Karpas-422 (cell line): ENCODE results near the gene SH3PXD2B. TPM values are rescaled to one million over a fixed set of nuclear protein-coding genes. Genes with fewer than 3 reads are reported as not detected.
"Not testable (repeated sequence)": the region's sequence is repeated elsewhere in the genome, so short reads cannot be mapped to it uniquely, and the experiment has no call there.

Experiments
- DNase-seq: peaks from one replicate; pipeline ENCODE4 v3.0.0-alpha.2; 2015
- H2AFZ ChIP-seq: fragments of 200-600 bp; sonication (generic); 2 replicates; pipeline ENCODE4 v1.6.1; 2014; ENCODE audit warnings: antibody characterized with exemption, low read length, mixed read lengths
- H3K27ac ChIP-seq: fragments of 200-600 bp; sonication (generic); 2 replicates; pipeline ENCODE4 v1.5.1; 2014; ENCODE audit warnings: mild to moderate bottlenecking, low read length, moderate library complexity
- H3K27me3 ChIP-seq: fragments of 200-600 bp; sonication (generic); 2 replicates; pipeline ENCODE4 v1.6.1; 2014; ENCODE audit warnings: low read length, mixed read lengths
- H3K36me3 ChIP-seq: fragments of 200-600 bp; sonication (generic); 2 replicates; pipeline ENCODE4 v1.6.1; 2014; ENCODE audit warnings: low read length, mixed read lengths; ENCODE audit not compliant: insufficient read depth
- H3K4me1 ChIP-seq: fragments of 200-600 bp; sonication (generic); 2 replicates; pipeline ENCODE4 v1.6.1; 2014; ENCODE audit warnings: mild to moderate bottlenecking, low read length, mixed read lengths
- H3K4me2 ChIP-seq: fragments of 200-600 bp; sonication (generic); 2 replicates; pipeline ENCODE4 v1.6.1; 2014; ENCODE audit warnings: low read length, low read depth, mild to moderate bottlenecking; ENCODE audit not compliant: poor library complexity, severe bottlenecking
- H3K4me3 ChIP-seq: fragments of 200-600 bp; sonication (generic); 2 replicates; pipeline ENCODE4 v1.5.1; 2014; ENCODE audit warnings: mild to moderate bottlenecking, antibody characterized with exemption, low read length, mixed read lengths
- H3K79me2 ChIP-seq: fragments of 200-600 bp; sonication (generic); 2 replicates; pipeline ENCODE4 v1.6.1; 2014; ENCODE audit warnings: mild to moderate bottlenecking, low read length, mixed read lengths
- H3K9ac ChIP-seq: fragments of 200-600 bp; sonication (generic); 2 replicates; pipeline ENCODE4 v1.6.0; 2014; ENCODE audit warnings: low read length
- H3K9me2 ChIP-seq: fragments of 200-600 bp; sonication (generic), shearing (Covaris generic); replicated peaks from 2 replicates; pipeline ENCODE4 v1.6.0; 2014; ENCODE audit warnings: mild to moderate bottlenecking, low read length, moderate library complexity; ENCODE audit not compliant: insufficient read depth
- H3K9me3 ChIP-seq: fragments of 300-700, 200-600 bp; sonication (generic); 2 replicates; pipeline ENCODE4 v1.6.1; 2014; ENCODE audit warnings: low read length, mixed read lengths
- H4K20me1 ChIP-seq: fragments of 200-600 bp; sonication (generic); 2 replicates; pipeline ENCODE4 v1.6.1; 2014; ENCODE audit warnings: mild to moderate bottlenecking, antibody characterized with exemption, low read length, low read depth; ENCODE audit not compliant: insufficient read depth
- total RNA-seq: library from RNA; depleted of rRNA; stranded (reverse); fragments of >200 nt; shearing (Covaris generic); gene quantifications from 2 replicates; pipeline ENCODE4 v1.2.3, GENCODE V29; 2014; ENCODE audit warnings: low replicate concordance

SH3PXD2B gene
- total RNA-seq, 1 experiment from 2014 or later: 0.15 TPM

GRCh38 chr5:172411484-172412072 is 42.7 kb downstream of the SH3PXD2B start:
- Histone ChIP-seq H3K9me2 (no peaks in the 10 kb centered on the region), H3K4me3 (no peak overlapping the region), H3K4me1 (no peaks in the 10 kb centered on the region), H3K27ac (no peak overlapping the region), H3K27me3 (no peaks in the 10 kb centered on the region), H3K4me2 (no peak overlapping the region), H3K9me3 (no peaks in the 10 kb centered on the region), H3K9ac (no peak overlapping the region), H4K20me1 (no peaks in the 10 kb centered on the region), H3K36me3 (no peaks in the 10 kb centered on the region), H3K79me2 (no peaks in the 10 kb centered on the region), H2AFZ (no peak overlapping the region)
- no peak for DNase-seq

GRCh38 chr5:172410662-172411483 is 43.5 kb downstream of the SH3PXD2B start:
- no peak overlapping the region for H3K4me3 ChIP-seq
- no peak for DNase-seq
- no peak overlapping the region for H3K9ac ChIP-seq
- H3K36me3 ChIP-seq: no peaks in the 10 kb centered on the region
- H3K9me2 ChIP-seq: no peaks in the 10 kb centered on the region
- H3K9me3 ChIP-seq: no peaks in the 10 kb centered on the region
- no peaks in the 10 kb centered on the region for H3K4me1 ChIP-seq
- H2AFZ ChIP-seq: no peak overlapping the region
- H4K20me1 ChIP-seq: no peaks in the 10 kb centered on the region
- H3K79me2 ChIP-seq: no peaks in the 10 kb centered on the region
- H3K27ac ChIP-seq: no peak overlapping the region
- no peaks in the 10 kb centered on the region for H3K27me3 ChIP-seq
- no peak overlapping the region for H3K4me2 ChIP-seq

- H3K4me3 ChIP-seq: no peak overlapping the region
- H3K4me1 ChIP-seq: no peaks in the 10 kb centered on the region
- H2AFZ ChIP-seq: no peak overlapping the region
- H3K9me2 ChIP-seq: no peaks in the 10 kb centered on the region
- no peaks in the 10 kb centered on the region for H4K20me1 ChIP-seq
- H3K36me3 ChIP-seq: no peaks in the 10 kb centered on the region
- no peak for DNase-seq
- no peak overlapping the region for H3K4me2 ChIP-seq
- no peak overlapping the region for H3K9ac ChIP-seq
- no peaks in the 10 kb centered on the region for H3K79me2 ChIP-seq
- no peak overlapping the region for H3K27ac ChIP-seq
- no peaks in the 10 kb centered on the region for H3K27me3 ChIP-seq
- H3K9me3 ChIP-seq: no peaks in the 10 kb centered on the region
These were observed 44.2 kb downstream of the SH3PXD2B start for GRCh38 chr5:172410160-172410559.

- not testable (repeated sequence) for DNase-seq, H3K36me3 ChIP-seq, H3K79me2 ChIP-seq, H3K27me3 ChIP-seq, H3K4me3 ChIP-seq, H2AFZ ChIP-seq, H3K4me2 ChIP-seq, H3K27ac ChIP-seq, H3K9ac ChIP-seq, H3K9me3 ChIP-seq, H3K9me2 ChIP-seq, H3K4me1 ChIP-seq, H4K20me1 ChIP-seq
These were observed 44.8 kb downstream of the SH3PXD2B start for GRCh38 chr5:172409477-172409876.

GRCh38 chr5:172407822-172408221 is 46.5 kb downstream of the SH3PXD2B start:
- Histone ChIP-seq H3K9me3 (no peaks in the 10 kb centered on the region), H3K9me2 (no peaks in the 10 kb centered on the region), H3K9ac (no peak overlapping the region), H3K4me3 (no peak overlapping the region), H3K27me3 (no peaks in the 10 kb centered on the region), H3K4me1 (no peaks in the 10 kb centered on the region), H3K36me3 (no peaks in the 10 kb centered on the region), H4K20me1 (no peaks in the 10 kb centered on the region), H3K27ac (no peak overlapping the region), H2AFZ (no peak overlapping the region), H3K79me2 (no peaks in the 10 kb centered on the region), H3K4me2 (no peak overlapping the region)
- DNase-seq: no peak

- no peaks in the 10 kb centered on the region for H3K9me3 ChIP-seq
- no peak overlapping the region for H3K9ac ChIP-seq
- no peaks in the 10 kb centered on the region for H3K9me2 ChIP-seq
- H3K4me3 ChIP-seq: no peak overlapping the region
- no peak overlapping the region for H3K27ac ChIP-seq
- DNase-seq: no peak
- H4K20me1 ChIP-seq: no peaks in the 10 kb centered on the region
- no peaks in the 10 kb centered on the region for H3K4me1 ChIP-seq
- H2AFZ ChIP-seq: no peak overlapping the region
- no peaks in the 10 kb centered on the region for H3K79me2 ChIP-seq
- H3K36me3 ChIP-seq: no peaks in the 10 kb centered on the region
- no peak overlapping the region for H3K4me2 ChIP-seq
- no peaks in the 10 kb centered on the region for H3K27me3 ChIP-seq
These were observed 47.1 kb downstream of the SH3PXD2B start for GRCh38 chr5:172407241-172407691.

GRCh38 chr5:172405226-172406107 is 48.9 kb downstream of the SH3PXD2B start:
- H3K9ac ChIP-seq: no peak overlapping the region
- H3K4me3 ChIP-seq: no peak overlapping the region
- no peak overlapping the region for H3K4me2 ChIP-seq
- no peaks in the 10 kb centered on the region for H3K4me1 ChIP-seq
- no peaks in the 10 kb centered on the region for H4K20me1 ChIP-seq
- no peak overlapping the region for H3K27ac ChIP-seq
- no peaks in the 10 kb centered on the region for H3K27me3 ChIP-seq
- DNase-seq: no peak
- no peaks in the 10 kb centered on the region for H3K79me2 ChIP-seq
- H3K9me3 ChIP-seq: no peaks in the 10 kb centered on the region
- H3K36me3 ChIP-seq: no peaks in the 10 kb centered on the region
- H2AFZ ChIP-seq: no peak overlapping the region
- no peaks in the 10 kb centered on the region for H3K9me2 ChIP-seq

GRCh38 chr5:172404746-172405145 is 49.6 kb downstream of the SH3PXD2B start:
- H3K9me3 ChIP-seq: no peaks in the 10 kb centered on the region
- no peak overlapping the region for H3K27ac ChIP-seq
- no peaks in the 10 kb centered on the region for H3K79me2 ChIP-seq
- no peaks in the 10 kb centered on the region for H4K20me1 ChIP-seq
- no peak overlapping the region for H3K4me2 ChIP-seq
- no peaks in the 10 kb centered on the region for H3K4me1 ChIP-seq
- no peak overlapping the region for H2AFZ ChIP-seq
- no peaks in the 10 kb centered on the region for H3K9me2 ChIP-seq
- H3K4me3 ChIP-seq: no peak overlapping the region
- no peaks in the 10 kb centered on the region for H3K27me3 ChIP-seq
- H3K9ac ChIP-seq: no peak overlapping the region
- no peak for DNase-seq
- no peaks in the 10 kb centered on the region for H3K36me3 ChIP-seq
